GM12892 (cell line): Measurements from ENCODE around the gene DRGX.

Experiments used
- DNase-seq: peaks from one replicate; pipeline ENCODE4 v3.0.0; 2011; ENCODE audit not compliant: insufficient read length
- FAIRE-seq: peaks from 2 replicates; lab custom pipeline; 2011; peaks lifted over from hg19 to GRCh38; lab: Jason Lieb, UNC
- POLR2A ChIP-seq: IDR thresholded peaks from 2 replicates; pipeline ENCODE4 v1.6.1; 2011; ENCODE audit warnings: low read depth, low read length, control low read depth
- POLR2AphosphoS5 ChIP-seq: IDR thresholded peaks from 2 replicates; pipeline ENCODE4 v1.6.1; 2011; ENCODE audit warnings: low read depth, low read length, control low read depth
- TAF1 ChIP-seq: IDR thresholded peaks from 2 replicates; pipeline ENCODE4 v1.6.1; 2011; ENCODE audit warnings: low read depth, mild to moderate bottlenecking, control low read depth, low read length, borderline replicate concordance

DRGX gene

GRCh38 chr10:49318755-49319154, 77.1 kb downstream of the DRGX start:
- FAIRE-seq (no peak), DNase-seq (no peak)
- no peak for TF ChIP-seq POLR2AphosphoS5
- TF ChIP-seq POLR2A = no peak
- no peak for TF ChIP-seq TAF1

GRCh38 chr10:49318028-49318427, 77.9 kb downstream of the DRGX start:
- FAIRE-seq = no peak
- DNase-seq = no peak
- TF ChIP-seq POLR2AphosphoS5 = no peak
- no peak for TF ChIP-seq TAF1
- TF ChIP-seq POLR2A = no peak

- FAIRE-seq (no peak), DNase-seq (no peak)
- TF ChIP-seq POLR2A (no peak), TAF1 (no peak), POLR2AphosphoS5 (no peak)
Measured at GRCh38 chr10:49314806-49315205, 81.1 kb downstream of the DRGX start.
